Gastrocnemius medialis (tissue), 4 donors: ENCODE data around the gene SLX4IP. TPM values are rescaled to one million over a fixed set of nuclear protein-coding genes. Genes with fewer than 3 reads are reported as not detected.

Experiments
- ATAC-seq, 2 donors: fragments of 150-250 bp; one replicate each; pipeline ENCODE4 v1.9.1; 2016
- DNase-seq, 2 donors: peaks; one replicate each; pipeline ENCODE4 v3.0.0-alpha.2; 2019
- H3K27ac ChIP-seq, 4 donors: fragments of 200-600 bp; sonication (generic); 1 replicate in 1 of 4; 2 replicates in 3 of 4; pipeline ENCODE4 v1.5.1; 2016 to 2018; ENCODE audit warnings: mild to moderate bottlenecking in 2 of 4, moderate library complexity in 1 of 4
- H3K27me3 ChIP-seq, 3 donors: fragments of 200-600 bp; sonication (generic) in 2 of 3; 1 replicate in 1 of 3; 2 replicates in 2 of 3; pipeline versions ENCODE4 v1.5.1 to v1.6.0; 2016 to 2019; ENCODE audit warnings: mild to moderate bottlenecking in 1 of 3, moderate library complexity in 1 of 3
- H3K36me3 ChIP-seq, 2 donors: fragments of 200-600 bp; sonication (generic) in 1 of 2; one replicate each; pipeline ENCODE4 v1.5.1; 2017 to 2018
- H3K4me1 ChIP-seq, 2 donors: fragments of 200-600 bp; sonication (generic) in 1 of 2; one replicate each; pipeline ENCODE4 v1.5.1; 2016 to 2017; ENCODE audit warnings: mild to moderate bottlenecking in 2 of 2
- H3K4me3 ChIP-seq, 4 donors: fragments of 200-600 bp; sonication (generic) in 3 of 4; 1 replicate in 1 of 4; 2 replicates in 3 of 4; pipeline ENCODE4 v1.5.1; 2016 to 2019; ENCODE audit warnings: mild to moderate bottlenecking in 2 of 4
- H3K9me3 ChIP-seq, 3 donors: fragments of 200-600 bp; sonication (generic) in 2 of 3; 1 replicate in 1 of 3; 2 replicates in 2 of 3; pipeline ENCODE4 v1.5.1; 2016 to 2019
- CTCF ChIP-seq, 5 experiments: fragments of 450-650 bp in 3 of 5; fragments of 200-600 bp in 2 of 5; sonication (generic) in 2 of 5; IDR thresholded peaks in 4 of 5; conservative IDR thresholded peaks in 1 of 5; 1 replicate in 4 of 5; 2 replicates in 1 of 5; pipeline ENCODE4 v1.5.1; 2016 to 2019; ENCODE audit warnings: antibody characterized with exemption in 5 of 5, mild to moderate bottlenecking in 3 of 5, moderate library complexity in 3 of 5
- POLR2A ChIP-seq, 2 donors: fragments of 450-650 bp; IDR thresholded peaks; one replicate each; pipeline ENCODE4 v1.6.1; 2017; ENCODE audit warnings: antibody characterized with exemption in 2 of 2, mild to moderate bottlenecking in 2 of 2, moderate library complexity in 2 of 2
- in situ Hi-C, 4 donors: fragments of 200-750 bp; cut with MboI; loops; one replicate each; pipeline versions ENCODE4 v1.15.0 to v1.8.0; 2017; ENCODE audit warnings: low sequenced_read_pairs in 4 of 4
- intact Hi-C: fragments of 100-400 bp; cut with DNase I; formaldehyde crosslinking; loops from one replicate; pipeline ENCODE4 v1.15.1; 2023; ENCODE audit warnings: low total_unique reads
- total RNA-seq, 4 donors: library from RNA; depleted of rRNA; stranded (reverse); fragments of >200 nt; gene quantifications; one replicate each; pipeline versions ENCODE4 v1.1.0 to v1.2.3, GENCODE V29; 2016

Gene SLX4IP
- total RNA-seq, 4 donors from 2014 or later: 0.22 to 1.3 (median 0.71) TPM

GRCh38 chr20:10516529-10516928 lies 81.4 kb downstream of the SLX4IP start:
- no peaks in the 10 kb centered on the region for H3K27me3 ChIP-seq
- peaks cover 5 to 22% of the 10 kb centered on the region in 2 donors for H3K4me1 ChIP-seq
- H3K27ac ChIP-seq: no peak overlapping the region
- no peak for ATAC-seq
- no peak overlapping the region for H3K4me3 ChIP-seq
- TF ChIP-seq CTCF (IDR thresholded peaks at IDR 0.05 in 4 of 5, conservative IDR thresholded peaks at IDR 0.05 in 1 of 5) (no peak), POLR2A (IDR thresholded peaks at IDR 0.05) (no peak)
- H3K9me3 ChIP-seq: no peaks in the 10 kb centered on the region
- no peak for DNase-seq
- in situ Hi-C loops (no loop called here), intact Hi-C loops (no loop called here)
- H3K36me3 ChIP-seq: no peaks in the 10 kb centered on the region

- peaks cover 2 to 13% of the 10 kb centered on the region in 2 donors for H3K4me1 ChIP-seq
- no peak for DNase-seq
- TF ChIP-seq CTCF (IDR thresholded peaks at IDR 0.05 in 4 of 5, conservative IDR thresholded peaks at IDR 0.05 in 1 of 5): no peak
- no peak for TF ChIP-seq POLR2A (IDR thresholded peaks at IDR 0.05)
- intact Hi-C loops (no loop called here), in situ Hi-C loops (no loop called here)
- H3K27ac ChIP-seq: no peak overlapping the region
- ATAC-seq: no peak
- no peak overlapping the region for H3K4me3 ChIP-seq
- H3K36me3 ChIP-seq: no peaks in the 10 kb centered on the region
- no peaks in the 10 kb centered on the region for H3K27me3 ChIP-seq
- no peaks in the 10 kb centered on the region for H3K9me3 ChIP-seq
Measured at GRCh38 chr20:10519361-10520046, 84.4 kb downstream of the SLX4IP start.

GRCh38 chr20:10520528-10520927 lies 85.4 kb downstream of the SLX4IP start:
- intact Hi-C loops: no loop called here
- H3K4me1 ChIP-seq: peaks cover 4 to 11% of the 10 kb centered on the region in 2 donors
- H3K4me3 ChIP-seq: no peak overlapping the region
- no peaks in the 10 kb centered on the region for H3K36me3 ChIP-seq
- no peak for DNase-seq
- peak overlapping the region in 1 of 4 donors; percentile 12 for H3K27ac ChIP-seq
- ATAC-seq: no peak
- in situ Hi-C loops: no loop called here
- no peaks in the 10 kb centered on the region for H3K9me3 ChIP-seq
- TF ChIP-seq POLR2A (IDR thresholded peaks at IDR 0.05) (no peak), CTCF (IDR thresholded peaks at IDR 0.05 in 4 of 5, conservative IDR thresholded peaks at IDR 0.05 in 1 of 5) (no peak)
- no peaks in the 10 kb centered on the region for H3K27me3 ChIP-seq

GRCh38 chr20:10521068-10521831 lies 86.1 kb downstream of the SLX4IP start:
- no peak for TF ChIP-seq POLR2A (IDR thresholded peaks at IDR 0.05)
- TF ChIP-seq CTCF (IDR thresholded peaks at IDR 0.05 in 4 of 5, conservative IDR thresholded peaks at IDR 0.05 in 1 of 5): no peak
- in situ Hi-C loops (no loop called here), intact Hi-C loops (no loop called here)
- peak in 1 of 2 donors; percentile 27 for DNase-seq
- Histone ChIP-seq H3K4me1 (peaks cover 4 to 11% of the 10 kb centered on the region in 2 donors), H3K27me3 (no peaks in the 10 kb centered on the region), H3K4me3 (no peak overlapping the region), H3K27ac (peak overlapping the region in 2 of 4 donors; percentile 12 to 47), H3K9me3 (no peaks in the 10 kb centered on the region), H3K36me3 (no peaks in the 10 kb centered on the region)
- peak; percentile 92 to 95 for ATAC-seq
